Stimulated activated CD4-positive, alpha-beta T cell treated with anti-CD3 and anti-CD28 coated beads, Interleukin-12 subunit alpha, Interleukin-12 subunit beta, amount 100 ng/mL, for 4 hours (primary cell): Measurements from ENCODE around the gene SIX2.
"Not testable (repeated sequence)": the region's sequence is repeated elsewhere in the genome, so short reads cannot be mapped to it uniquely, and the experiment has no call there.

Source experiments
- DNase-seq: peaks from one replicate; pipeline ENCODE4 v3.0.0-alpha.2; 2020

Gene SIX2

GRCh38 chr2:45009303-45009927, at the start of gene SIX2:
TSS of gene SIX2 (minus strand) at chr2:45009452. CDS start at chr2:45009110, 342 bp downstream.
- DNase-seq: no peak

- DNase-seq: no peak
These were observed 45.9 kb upstream of the SIX2 start for GRCh38 chr2:45055162-45055605.

GRCh38 chr2:45053966-45054365, 44.7 kb upstream of the SIX2 start:
- DNase-seq: no peak

GRCh38 chr2:45052388-45052928, 43.2 kb upstream of the SIX2 start:
- no peak for DNase-seq

GRCh38 chr2:45049569-45050336, 40.5 kb upstream of the SIX2 start:
- no peak for DNase-seq

- no peak for DNase-seq
These were observed 38.0 kb upstream of the SIX2 start for GRCh38 chr2:45047301-45047700.

- DNase-seq: no peak
These were observed 37.5 kb upstream of the SIX2 start for GRCh38 chr2:45046786-45047185.

- DNase-seq: no peak
These were observed 36.5 kb upstream of the SIX2 start for GRCh38 chr2:45045706-45046105.

GRCh38 chr2:45044916-45045315, 35.7 kb upstream of the SIX2 start:
- no peak for DNase-seq

- no peak for DNase-seq
These were observed 33.9 kb upstream of the SIX2 start for GRCh38 chr2:45043174-45043573.

GRCh38 chr2:45042401-45042800, 33.1 kb upstream of the SIX2 start:
- no peak for DNase-seq

GRCh38 chr2:45040786-45041185, 31.5 kb upstream of the SIX2 start:
- DNase-seq: no peak

- DNase-seq: not testable (repeated sequence)
These were observed 30.6 kb upstream of the SIX2 start for GRCh38 chr2:45039804-45040203.

GRCh38 chr2:45038861-45039260, 29.6 kb upstream of the SIX2 start:
- not testable (repeated sequence) for DNase-seq

GRCh38 chr2:45033302-45033701, 24.1 kb upstream of the SIX2 start:
- no peak for DNase-seq

- DNase-seq: no peak
These were observed 21.8 kb upstream of the SIX2 start for GRCh38 chr2:45031028-45031427.

GRCh38 chr2:45030553-45030952, 21.3 kb upstream of the SIX2 start:
- no peak for DNase-seq

GRCh38 chr2:45029215-45029614, 20.0 kb upstream of the SIX2 start:
- DNase-seq: no peak

- no peak for DNase-seq
These were observed 19.0 kb upstream of the SIX2 start for GRCh38 chr2:45028276-45028675.

GRCh38 chr2:45026924-45027450, 17.7 kb upstream of the SIX2 start:
- no peak for DNase-seq

GRCh38 chr2:45024600-45025291, 15.5 kb upstream of the SIX2 start:
- no peak for DNase-seq

- no peak for DNase-seq
These were observed 14.8 kb upstream of the SIX2 start for GRCh38 chr2:45024097-45024496.

GRCh38 chr2:45020439-45020838, 11.2 kb upstream of the SIX2 start:
- no peak for DNase-seq
